C4-2B (cell line): ENCODE results near the gene RPS2.

Source experiments
- CTCF ChIP-seq: fragments of 450-650 bp; conservative IDR thresholded peaks from 2 replicates; pipeline ENCODE4 v1.5.1; 2017; ENCODE audit warnings: mild to moderate bottlenecking
- ZFX ChIP-seq: fragments of 450-650 bp; IDR thresholded peaks from 2 replicates; pipeline ENCODE4 v1.6.1; 2017

- no peak for TF ChIP-seq CTCF
- TF ChIP-seq ZFX = no peak
Observed at GRCh38 chr16:1916640-1916990, 48.0 kb downstream of the RPS2 start.
